Naive thymus-derived CD4-positive, alpha-beta T cell (primary cell): ENCODE results near the gene SSTR3. TPM values are rescaled to one million over a fixed set of nuclear protein-coding genes. Genes with fewer than 3 reads are reported as not detected.
"Not testable (repeated sequence)": the region's sequence is repeated elsewhere in the genome, so short reads cannot be mapped to it uniquely, and the experiment has no call there.

Experiments used
- ATAC-seq: fragments of 150-1000 bp; cut with Tn5 transposase; 2 replicates; pipeline ENCODE4 v1.10.0; 2021; ENCODE audit warnings: mild to moderate bottlenecking, moderate library complexity
- CTCF ChIA-PET: fragments of 350-600 bp; sonication (Branson Sonifier 250); formaldehyde crosslinking; loops from one replicate; lab custom pipeline; 2021; ENCODE audit warnings: antibody characterized with exemption; lab: Charles Lee
- POLR2A ChIA-PET: fragments of 350-600 bp; sonication (Branson Sonifier 250); formaldehyde crosslinking; loops from one replicate; lab custom pipeline; 2021; ENCODE audit warnings: antibody characterized with exemption, inconsistent platforms; lab: Charles Lee
- DNase-seq, 9 donors: peaks; one replicate each; pipeline versions ENCODE4 v3.0.0 to v3.0.0-alpha.2; 2020 to 2022; ENCODE audit warnings: mixed read lengths in 1 of 9
- H3K27ac ChIP-seq: one replicate; pipeline ENCODE4 v1.7.0; 2013; ENCODE audit warnings: mild to moderate bottlenecking, low read depth, low read length, moderate library complexity
- H3K27me3 ChIP-seq, 2 donors: one replicate each; pipeline ENCODE4 v1.7.0; 2013; ENCODE audit warnings: low read length in 2 of 2, mild to moderate bottlenecking in 2 of 2, moderate library complexity in 2 of 2; ENCODE audit not compliant: control insufficient read depth in 2 of 2, insufficient read depth in 2 of 2
- H3K36me3 ChIP-seq, 3 experiments: 1 replicate in 2 of 3; 2 replicates in 1 of 3; pipeline ENCODE4 v1.7.0; 2013; ENCODE audit warnings: low read length in 3 of 3, mild to moderate bottlenecking in 3 of 3, moderate library complexity in 1 of 3; ENCODE audit not compliant: insufficient read depth in 3 of 3, control insufficient read depth in 2 of 3
- H3K4me1 ChIP-seq, 2 donors: one replicate each; pipeline ENCODE4 v1.7.0; 2013; ENCODE audit warnings: low read length in 2 of 2, mild to moderate bottlenecking in 2 of 2, moderate library complexity in 1 of 2; ENCODE audit not compliant: control insufficient read depth in 2 of 2, insufficient read depth in 2 of 2
- H3K4me3 ChIP-seq: 2 replicates; pipeline ENCODE4 v1.7.0; 2013; ENCODE audit warnings: mild to moderate bottlenecking, low read length
- H3K9me3 ChIP-seq, 3 experiments: 1 replicate in 2 of 3; 2 replicates in 1 of 3; pipeline ENCODE4 v1.7.0; 2013; ENCODE audit warnings: low read length in 3 of 3; ENCODE audit not compliant: control insufficient read depth in 2 of 3
- H3K27ac Mint-ChIP-seq, 9 donors: one replicate each; pipeline ENCODE4 v1.8.0; 2020 to 2022; ENCODE audit warnings: mixed read lengths in 9 of 9, mild to moderate bottlenecking in 8 of 9, moderate library complexity in 5 of 9, inconsistent platforms in 2 of 9
- H3K27me3 Mint-ChIP-seq, 5 donors: one replicate each; pipeline ENCODE4 v1.8.0; 2021 to 2022; ENCODE audit warnings: mixed read lengths in 5 of 5, mild to moderate bottlenecking in 1 of 5
- H3K36me3 Mint-ChIP-seq, 5 donors: one replicate each; pipeline ENCODE4 v1.8.0; 2020 to 2022; ENCODE audit warnings: mixed read lengths in 5 of 5, mild to moderate bottlenecking in 3 of 5, inconsistent platforms in 1 of 5
- H3K4me1 Mint-ChIP-seq, 7 donors: one replicate each; pipeline ENCODE4 v1.8.0; 2020 to 2022; ENCODE audit warnings: mixed read lengths in 7 of 7, mild to moderate bottlenecking in 3 of 7, inconsistent platforms in 1 of 7
- H3K4me3 Mint-ChIP-seq, 10 donors: one replicate each; pipeline ENCODE4 v1.8.0; 2020 to 2022; ENCODE audit warnings: mild to moderate bottlenecking in 10 of 10, mixed read lengths in 10 of 10, moderate library complexity in 6 of 10, inconsistent platforms in 2 of 10
- H3K9me3 Mint-ChIP-seq, 11 donors: one replicate each; pipeline ENCODE4 v1.8.0; 2020 to 2022; ENCODE audit warnings: mixed read lengths in 11 of 11, mild to moderate bottlenecking in 4 of 11, inconsistent platforms in 1 of 11, moderate library complexity in 1 of 11
- intact Hi-C, 2 donors: fragments of 100-400 bp; cut with micrococcal nuclease; formaldehyde crosslinking; loops; one replicate each; pipeline ENCODE4 v1.15.1; 2023
- polyA plus RNA-seq, 2 donors: library from polyadenylated mRNA; unstranded; fragments of 300-500 nt; fragmentation: Illumina TruSeq; gene quantifications; one replicate each; pipeline ENCODE4 v1.2.3, GENCODE V29; 2021
- total RNA-seq, 6 experiments: library from RNA in 5 of 6; stranded (reverse) in 5 of 6; gene quantifications; 1 replicate in 5 of 6; 2 replicates in 1 of 6; pipeline ENCODE4 v1.2.3 and lab custom pipeline; 2021 to 2026

The SSTR3 gene
- total and polyA plus RNA-seq, 7 experiments from 2014 or later = 3.9 to 30.4 (median 6.4) TPM

- Histone ChIP-seq H3K27ac (no peak overlapping the region), H3K27me3 (no peaks in the 10 kb centered on the region), H3K4me3 (no peak overlapping the region), H3K36me3 (peaks cover 0 to 14% (median 0%) of the 10 kb centered on the region in 3 experiments), H3K4me1 (peaks cover 5 to 38% of the 10 kb centered on the region in 2 donors), H3K9me3 (no peaks in the 10 kb centered on the region)
- ChIA-PET CTCF (interaction anchor here (0.5 to 2.9 kb wide), 2 partner anchors 55 to 422 kb away, joined by 3 to 9 read pairs; no protein-coding TSS in a partner anchor), POLR2A (interaction anchor here (0.6 to 22.1 kb wide), 4 partner anchors 15 to 943 kb away, joined by 3 to 278 read pairs (median 162); partner anchors contain the start of gene RAC2)
- no peak for DNase-seq
- Mint-ChIP-seq H3K36me3 (peaks cover 0 to 3% (median 0%) of the 10 kb centered on the region in 5 donors), H3K4me3 (no peak overlapping the region), H3K27ac (peak overlapping the region in 8 of 9 donors; percentile 5 to 86 (median 73)), H3K4me1 (peaks cover 16 to 75% (median 47%) of the 10 kb centered on the region in 7 donors), H3K9me3 (no peaks in the 10 kb centered on the region), H3K27me3 (no peaks in the 10 kb centered on the region)
- intact Hi-C loops = no loop called here
- no peak for ATAC-seq
Measured at GRCh38 chr22:37204045-37204655, 8.1 kb downstream of the SSTR3 start.

GRCh38 chr22:37203354-37204044, 8.8 kb downstream of the SSTR3 start:
- H3K4me3 Mint-ChIP-seq = peak overlapping the region in 1 of 10 donors; percentile 25
- no peaks in the 10 kb centered on the region for H3K9me3 Mint-ChIP-seq
- Histone ChIP-seq H3K9me3 (no peaks in the 10 kb centered on the region), H3K27me3 (no peaks in the 10 kb centered on the region), H3K36me3 (peaks cover 0 to 14% (median 0%) of the 10 kb centered on the region in 3 experiments), H3K4me3 (no peak overlapping the region), H3K4me1 (peaks cover 5 to 31% of the 10 kb centered on the region in 2 donors), H3K27ac (no peak overlapping the region)
- DNase-seq (no peak), ATAC-seq (no peak)
- ChIA-PET POLR2A (interaction anchor here (1.3 to 14.7 kb wide), 4 partner anchors 8 to 38 kb away, joined by 3 to 256 read pairs (median 84); partner anchors contain the start of gene RAC2), CTCF (interaction anchor here (2.0 to 2.9 kb wide), 2 partner anchors 39 to 56 kb away, joined by 5 to 9 read pairs; no protein-coding TSS in a partner anchor)
- peaks cover 10 to 69% (median 40%) of the 10 kb centered on the region in 7 donors for H3K4me1 Mint-ChIP-seq
- intact Hi-C loops = no loop called here
- H3K36me3 Mint-ChIP-seq = peaks cover 0 to 3% (median 0%) of the 10 kb centered on the region in 5 donors
- H3K27me3 Mint-ChIP-seq = no peaks in the 10 kb centered on the region
- peak overlapping the region in 4 of 9 donors; percentile 5 to 86 (median 52) for H3K27ac Mint-ChIP-seq

GRCh38 chr22:37202716-37203115, 9.6 kb downstream of the SSTR3 start:
- H3K4me3 Mint-ChIP-seq = no peak overlapping the region
- no peak for DNase-seq

GRCh38 chr22:37202001-37202555, 10.2 kb downstream of the SSTR3 start:
- no peak overlapping the region for H3K4me3 ChIP-seq
- H3K4me1 Mint-ChIP-seq = peaks cover 18 to 66% (median 38%) of the 10 kb centered on the region in 7 donors

More at GRCh38 chr22:37202716-37203115, 9.6 kb downstream of the SSTR3 start:
- Histone ChIP-seq H3K9me3 (no peaks in the 10 kb centered on the region), H3K36me3 (peaks cover 0 to 14% (median 0%) of the 10 kb centered on the region in 3 experiments), H3K27me3 (no peaks in the 10 kb centered on the region), H3K27ac (no peak overlapping the region), H3K4me3 (no peak overlapping the region), H3K4me1 (peaks cover 12 to 30% of the 10 kb centered on the region in 2 donors)
- Mint-ChIP-seq H3K27me3 (no peaks in the 10 kb centered on the region), H3K9me3 (no peaks in the 10 kb centered on the region), H3K4me1 (peaks cover 17 to 68% (median 41%) of the 10 kb centered on the region in 7 donors), H3K27ac (peak overlapping the region in 3 of 9 donors; percentile 24 to 65 (median 36)), H3K36me3 (peaks cover 0 to 3% (median 0%) of the 10 kb centered on the region in 5 donors)
- intact Hi-C loops = no loop called here
- POLR2A ChIA-PET = interaction anchor here (1.3 to 14.7 kb wide), 4 partner anchors 8 to 39 kb away, joined by 3 to 256 read pairs (median 84); partner anchors contain the start of gene RAC2
- ATAC-seq = no peak
- CTCF ChIA-PET = interaction anchor here (1.0 to 2.0 kb wide), 2 partner anchors 35 to 40 kb away, joined by 4 to 5 read pairs; no protein-coding TSS in a partner anchor

GRCh38 chr22:37201443-37201820, 10.8 kb downstream of the SSTR3 start:
- H3K36me3 Mint-ChIP-seq = not testable (repeated sequence)
- CTCF ChIA-PET = interaction anchor here (0.7 to 3.8 kb wide), 6 partner anchors 17 to 121 kb away, joined by 3 to 39 read pairs (median 5); no protein-coding TSS in a partner anchor
- H3K4me3 Mint-ChIP-seq = peak overlapping the region in 1 of 10 donors; percentile 29

More at GRCh38 chr22:37202001-37202555, 10.2 kb downstream of the SSTR3 start:
- ChIA-PET CTCF (interaction anchor here (1.0 to 3.8 kb wide), 4 partner anchors 16 to 122 kb away, joined by 4 to 39 read pairs (median 10); no protein-coding TSS in a partner anchor), POLR2A (interaction anchor here (1.3 to 14.7 kb wide), 5 partner anchors 7 to 40 kb away, joined by 3 to 256 read pairs (median 59); partner anchors contain the start of gene RAC2)
- H3K27me3 ChIP-seq = no peaks in the 10 kb centered on the region
- H3K4me1 ChIP-seq = peaks cover 18 to 30% of the 10 kb centered on the region in 2 donors
- no peak for DNase-seq
- Mint-ChIP-seq H3K27ac (peak overlapping the region in 3 of 9 donors; percentile 62 to 76 (median 70)), H3K4me3 (no peak overlapping the region), H3K9me3 (no peaks in the 10 kb centered on the region), H3K36me3 (peaks cover 0 to 3% (median 0%) of the 10 kb centered on the region in 5 donors), H3K27me3 (no peaks in the 10 kb centered on the region)
- H3K27ac ChIP-seq = no peak overlapping the region
- no peak for ATAC-seq
- H3K9me3 ChIP-seq = no peaks in the 10 kb centered on the region
- peaks cover 0 to 10% (median 0%) of the 10 kb centered on the region in 3 experiments for H3K36me3 ChIP-seq
- intact Hi-C loops = no loop called here

More at GRCh38 chr22:37201443-37201820, 10.8 kb downstream of the SSTR3 start:
- H3K9me3 ChIP-seq, H3K4me3 ChIP-seq, intact Hi-C loops, H3K9me3 Mint-ChIP-seq, ATAC-seq, DNase-seq, H3K36me3 ChIP-seq, H3K27ac ChIP-seq, H3K27me3 ChIP-seq, H3K27me3 Mint-ChIP-seq: not testable (repeated sequence)
- POLR2A ChIA-PET = interaction anchor here (0.7 to 14.7 kb wide), 5 partner anchors 7 to 426 kb away, joined by 3 to 256 read pairs (median 59); partner anchors contain the start of gene RAC2
- peaks cover 18 to 63% (median 35%) of the 10 kb centered on the region in 7 donors for H3K4me1 Mint-ChIP-seq
- peak overlapping the region in 4 of 9 donors; percentile 28 to 76 (median 66) for H3K27ac Mint-ChIP-seq
- H3K4me1 ChIP-seq = peaks cover 20 to 29% of the 10 kb centered on the region in 2 donors
